NCI-H1694 (cell line): ENCODE data around the gene ATXN2.
"Not testable (repeated sequence)": the region's sequence is repeated elsewhere in the genome, so short reads cannot be mapped to it uniquely, and the experiment has no call there.

Experiments
- DNase-seq: peaks from one replicate; lab custom pipeline; 2025; lab: John Stamatoyannopoulos, UW

The ATXN2 gene

GRCh38 chr12:111599453-111600204 lies 514 bp upstream of the ATXN2 start:
- DNase-seq: peak; percentile 71

- DNase-seq: no peak
These were observed 1.1 kb downstream of the ATXN2 start for GRCh38 chr12:111597831-111598636.

DNA sequence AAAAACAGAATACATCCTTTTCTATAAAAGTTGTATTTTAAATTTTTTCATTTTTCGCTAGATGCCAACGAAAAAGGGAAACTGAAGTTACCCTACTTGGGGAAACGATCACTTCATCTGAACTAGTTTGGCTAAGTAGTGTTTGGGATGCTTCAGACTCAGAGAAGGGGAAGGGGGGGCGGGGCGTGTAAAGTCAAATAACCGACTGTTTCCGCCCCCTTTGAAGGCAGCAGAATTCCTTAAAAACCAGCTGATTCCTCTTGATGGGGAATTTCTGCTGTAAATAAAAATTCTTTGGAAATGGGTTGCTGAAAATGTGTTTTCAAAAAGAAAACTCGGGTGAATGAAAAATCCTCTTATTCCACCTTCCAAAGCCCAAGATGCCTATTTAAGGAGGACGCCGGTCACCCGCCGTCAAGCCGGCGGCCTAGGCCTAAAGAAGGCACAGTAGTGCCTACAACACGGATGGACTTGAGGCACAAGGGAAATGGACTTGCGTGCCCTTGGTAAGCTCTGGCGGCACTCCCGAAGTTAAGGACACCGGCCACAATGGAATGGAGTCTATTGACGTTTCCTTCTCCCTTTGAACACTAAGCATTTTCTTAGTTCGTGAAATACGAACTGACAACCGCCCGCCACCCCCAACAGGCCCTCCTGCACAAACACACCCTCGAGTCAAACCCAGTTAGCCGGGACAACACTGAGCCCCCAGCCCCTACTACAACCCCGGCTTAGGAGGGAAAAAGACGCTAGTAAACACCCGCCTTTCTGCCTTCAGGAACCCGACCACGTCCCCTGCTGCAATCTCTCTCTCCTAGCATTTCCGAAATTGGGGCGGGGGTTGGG lies 1.9 kb downstream of the ATXN2 start:
- no peak for DNase-seq

DNA sequence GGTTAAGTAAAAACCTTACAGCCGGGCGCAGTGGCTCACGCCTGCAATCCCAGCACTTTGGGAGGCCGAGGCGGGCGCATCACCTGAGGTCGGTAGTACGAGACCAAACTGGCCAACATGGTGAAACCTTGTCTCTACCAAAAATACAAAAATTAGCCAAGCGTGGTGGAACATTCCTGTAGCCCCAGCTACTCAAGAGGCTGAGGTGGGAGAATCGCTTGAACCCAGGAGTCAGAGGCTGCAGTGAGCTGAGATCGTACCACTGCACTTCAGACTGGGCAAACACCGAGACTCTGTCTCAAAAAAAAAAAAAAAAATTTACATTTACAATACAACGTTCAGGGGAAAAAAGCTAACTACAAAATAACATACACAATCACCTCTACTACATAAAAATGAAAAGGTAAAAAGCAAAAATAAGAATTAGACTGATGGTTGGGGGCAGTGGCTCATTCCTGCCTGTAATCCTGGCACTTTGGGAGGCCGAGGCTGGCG lies 3.7 kb downstream of the ATXN2 start:
- DNase-seq: not testable (repeated sequence)

- not testable (repeated sequence) for DNase-seq
These were observed 7.6 kb downstream of the ATXN2 start for GRCh38 chr12:111591399-111592010.

- DNase-seq: no peak
These were observed 8.6 kb downstream of the ATXN2 start for GRCh38 chr12:111590552-111590951.

GRCh38 chr12:111589601-111590000 lies 9.5 kb downstream of the ATXN2 start:
- DNase-seq: no peak

DNA sequence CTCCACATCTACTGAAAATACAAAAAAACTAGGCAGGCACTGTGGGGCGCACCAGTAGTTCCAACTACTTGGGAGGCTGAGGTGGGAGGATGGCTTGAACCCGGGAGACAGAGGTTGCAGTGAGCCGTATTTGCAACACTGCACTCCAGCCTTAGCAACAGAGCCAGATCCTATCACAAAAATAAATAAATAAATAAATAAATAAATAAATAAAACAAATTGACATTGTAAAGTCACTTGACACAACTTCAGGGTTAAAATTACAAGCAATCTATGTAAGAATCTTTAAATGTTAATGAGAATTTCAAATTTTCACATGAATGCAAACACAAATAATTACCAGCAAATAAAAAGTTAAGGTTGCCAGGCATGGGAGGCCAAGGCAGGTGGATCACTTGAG lies 11.1 kb downstream of the ATXN2 start:
- DNase-seq: no peak

- DNase-seq: no peak
These were observed 12.1 kb downstream of the ATXN2 start for GRCh38 chr12:111586986-111587385.

DNA sequence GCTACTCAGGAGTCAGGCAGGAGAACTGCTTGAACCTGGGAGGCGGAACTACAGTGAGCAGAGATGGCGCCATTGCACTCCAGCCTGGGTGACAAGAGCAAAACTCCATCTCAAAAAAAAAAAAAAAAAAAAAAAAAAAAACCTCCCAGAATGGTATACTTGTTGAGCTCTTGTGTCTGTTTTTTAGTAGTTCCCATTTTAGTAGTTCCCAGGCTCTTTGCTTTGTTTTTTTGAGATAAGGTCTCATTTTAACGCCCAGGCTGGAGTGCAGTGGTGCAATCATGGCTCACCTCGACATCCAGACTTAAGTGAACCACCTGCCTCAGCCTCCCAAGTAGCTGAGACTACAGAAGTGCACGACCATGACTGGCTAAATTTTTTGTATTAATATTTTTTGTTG lies 13.4 kb downstream of the ATXN2 start:
- DNase-seq: no peak

DNA sequence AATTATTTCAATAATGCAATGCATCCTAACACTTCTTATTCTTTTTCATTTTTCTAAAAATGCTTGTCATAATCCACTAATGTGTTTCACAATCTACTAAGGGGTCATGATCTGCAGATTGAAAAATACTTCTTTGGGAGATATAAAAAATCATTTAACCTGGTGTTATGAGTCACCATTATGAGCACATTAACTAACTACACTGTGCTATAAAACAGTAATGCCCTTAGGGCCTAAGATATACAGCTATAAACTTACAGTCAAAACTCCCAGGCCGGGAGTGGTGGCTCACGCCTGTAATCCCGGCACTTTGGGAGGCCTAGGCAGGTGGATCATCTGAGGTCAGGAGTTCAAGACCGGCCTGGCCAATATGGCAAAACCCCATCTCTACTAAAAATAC lies 14.2 kb downstream of the ATXN2 start:
- no peak for DNase-seq

DNA sequence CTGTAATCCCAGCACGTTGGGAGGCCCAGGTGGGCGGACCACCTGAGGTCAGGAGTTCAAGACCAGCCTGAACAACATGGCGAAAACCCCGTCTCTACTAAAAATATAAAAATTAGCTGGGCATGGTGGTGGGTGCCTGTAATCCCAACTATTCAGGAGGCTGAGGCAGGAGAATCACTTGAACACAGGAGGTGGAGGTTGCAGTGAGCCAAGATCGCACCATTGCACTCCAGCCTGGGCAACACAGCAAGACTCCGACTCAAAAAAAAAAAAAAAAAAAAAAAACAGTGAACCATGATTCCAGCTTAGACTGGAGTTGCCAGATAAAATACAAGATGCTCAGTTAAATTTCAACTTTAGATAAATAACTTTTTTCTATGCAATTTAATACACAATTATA lies 15.6 kb downstream of the ATXN2 start:
- not testable (repeated sequence) for DNase-seq

- no peak for DNase-seq
These were observed 16.9 kb downstream of the ATXN2 start for GRCh38 chr12:111582133-111582747.

DNA sequence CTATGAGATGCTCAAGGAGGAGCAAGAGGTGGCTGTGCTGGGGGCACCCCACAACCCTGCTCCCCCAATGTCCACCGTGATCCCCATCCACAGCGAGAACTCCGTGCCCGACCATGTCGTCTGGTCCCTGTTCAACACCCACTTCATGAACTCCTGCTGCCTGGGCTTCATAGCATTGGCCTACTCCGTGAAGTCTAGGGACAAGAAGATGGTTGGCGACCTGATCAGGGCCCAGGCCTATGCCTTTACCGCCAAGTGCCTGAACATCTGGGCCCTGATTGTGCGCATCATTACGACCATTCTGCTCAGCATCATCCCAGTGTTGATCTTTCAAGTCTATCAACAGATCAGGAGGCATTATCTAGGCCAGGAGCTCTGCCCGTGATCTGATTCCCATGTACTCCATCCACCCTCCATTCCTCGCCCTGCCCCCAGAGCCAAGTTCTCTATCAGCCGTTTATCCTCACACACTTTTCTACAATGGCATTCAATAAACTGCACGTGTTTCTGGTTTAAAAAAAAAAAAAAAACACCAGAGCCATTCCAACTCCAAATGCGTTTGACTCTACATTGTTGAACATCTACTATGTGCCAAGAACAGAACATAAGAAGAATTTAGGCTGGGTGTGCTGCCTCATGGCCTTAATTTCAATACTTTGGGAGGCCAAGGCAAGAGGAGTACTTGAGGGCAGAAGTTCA lies 17.5 kb downstream of the ATXN2 start:
- no peak for DNase-seq

GRCh38 chr12:111580737-111581136 lies 18.4 kb downstream of the ATXN2 start:
- DNase-seq: no peak

DNA sequence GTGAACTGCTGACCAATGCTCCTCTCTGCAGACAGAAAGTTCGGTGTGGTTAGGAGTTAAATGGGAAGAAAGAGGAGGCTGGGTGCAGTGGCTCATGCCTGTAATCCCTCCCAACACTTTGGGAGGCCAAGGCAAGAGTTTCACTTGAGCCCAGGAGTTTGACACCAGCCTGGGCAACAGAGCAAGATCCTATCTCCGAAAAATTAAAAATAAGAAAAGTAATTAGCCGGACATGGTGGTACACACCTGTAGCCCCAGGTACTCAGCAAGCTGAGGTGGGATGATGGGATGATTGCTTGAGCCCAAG lies 19.0 kb downstream of the ATXN2 start:
- DNase-seq: no peak

DNA sequence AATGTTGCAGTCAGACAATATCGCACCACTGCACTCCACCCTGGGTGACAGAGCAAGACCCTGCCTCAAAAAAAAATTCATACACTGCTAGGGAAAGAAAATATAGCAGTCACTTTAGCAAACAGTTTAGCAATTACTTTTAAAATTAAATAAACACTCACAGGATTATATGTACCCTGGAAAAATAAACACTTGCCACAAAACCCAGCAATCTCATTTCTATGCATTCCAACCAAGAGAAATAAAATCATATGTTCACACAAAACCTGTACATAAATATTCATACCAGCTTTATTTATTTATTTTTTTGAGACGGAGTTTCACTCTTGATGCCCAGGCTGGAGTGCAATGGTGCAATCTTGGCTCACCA lies 20.2 kb downstream of the ATXN2 start:
- DNase-seq: no peak

DNA sequence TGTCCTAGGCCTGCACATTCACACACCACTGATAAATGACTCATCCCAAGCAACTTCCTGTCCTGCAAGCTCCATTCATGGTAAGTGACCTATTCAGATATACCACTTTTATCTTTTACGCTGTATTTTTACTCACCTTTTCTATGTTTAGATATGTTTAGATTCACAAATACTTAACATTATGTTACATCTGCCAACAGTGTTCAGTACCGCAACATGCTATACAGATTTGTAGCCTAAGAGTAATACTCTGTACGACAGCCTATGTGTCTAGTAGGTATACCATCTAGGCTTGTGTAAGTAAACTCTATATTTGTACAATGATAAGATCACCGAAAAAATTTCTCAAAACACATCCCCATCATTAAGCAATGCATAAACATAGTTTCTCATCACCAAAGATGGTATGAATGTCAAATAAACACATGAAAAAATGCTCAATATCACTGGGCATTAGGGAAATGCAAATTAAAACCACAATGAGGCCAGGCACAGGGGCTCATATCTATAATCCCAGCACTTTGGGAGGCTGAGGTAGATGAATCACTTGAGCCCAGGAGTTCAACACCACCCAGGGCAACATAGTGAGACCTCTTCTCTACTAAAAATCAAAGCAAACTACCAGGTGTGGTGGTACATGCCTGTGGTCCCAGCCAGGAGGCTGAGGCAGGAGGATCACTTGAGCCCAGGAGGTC lies 20.7 kb downstream of the ATXN2 start:
- DNase-seq: no peak

GRCh38 chr12:111574797-111575443 lies 24.2 kb downstream of the ATXN2 start:
- DNase-seq: no peak

- no peak for DNase-seq
These were observed 25.6 kb downstream of the ATXN2 start for GRCh38 chr12:111573476-111573875.
